Cardiac muscle cell (in vitro differentiated cells and primary cell): ENCODE data around the gene CPED1. TPM values are rescaled to one million over a fixed set of nuclear protein-coding genes. Genes with fewer than 3 reads are reported as not detected.
"Not testable (repeated sequence)": the region's sequence is repeated elsewhere in the genome, so short reads cannot be mapped to it uniquely, and the experiment has no call there.

Experiments used
- DNase-seq, 2 donors: peaks; one replicate each; pipeline versions ENCODE4 v3.0.0 to v3.0.0-alpha.2; 2010 to 2017; ENCODE audit warnings: low read depth in 1 of 2, low spot score in 1 of 2
- H3K27ac ChIP-seq: fragments of 200-600 bp; sonication (generic); 2 replicates; pipeline ENCODE4 v1.5.1; 2016
- H3K27me3 ChIP-seq: fragments of 200-600 bp; sonication (generic); 2 replicates; pipeline ENCODE4 v1.6.0; 2016; ENCODE audit warnings: control low read depth
- H3K36me3 ChIP-seq: fragments of 200-600 bp; sonication (generic); 2 replicates; pipeline ENCODE4 v1.5.1; 2016; ENCODE audit warnings: control low read depth
- H3K4me1 ChIP-seq: fragments of 200-600 bp; sonication (generic); 2 replicates; pipeline ENCODE4 v1.8.1; 2017; ENCODE audit warnings: low read depth, mild to moderate bottlenecking, mixed run types
- H3K4me3 ChIP-seq: fragments of 200-600 bp; sonication (generic); 2 replicates; pipeline ENCODE4 v1.5.1; 2016; ENCODE audit warnings: mild to moderate bottlenecking
- H3K9me3 ChIP-seq: fragments of 200-600 bp; sonication (generic); 2 replicates; pipeline ENCODE4 v1.5.1; 2017; ENCODE audit warnings: low read depth, mild to moderate bottlenecking, control low read depth
- CTCF ChIP-seq: IDR thresholded peaks from 2 replicates; pipeline ENCODE4 v1.5.1; 2012; ENCODE audit warnings: low read depth, mild to moderate bottlenecking, low read length
- polyA plus RNA-seq: library from polyadenylated mRNA; unstranded; fragments of >200 nt; fragmentation: Nextera tagmentation; extraction: Ambion mirVana; gene quantifications from 2 replicates; pipeline ENCODE4 v1.2.1, GENCODE V29; 2016
- total RNA-seq: library from RNA; depleted of rRNA; stranded (reverse); fragments of >200 nt; gene quantifications from 2 replicates; pipeline ENCODE4 v1.2.3, GENCODE V29; 2016

Gene CPED1
- total and polyA plus RNA-seq, 2 experiments from 2014 or later = 0.67 to 3.2 TPM

GRCh38 chr7:121182902-121183301 is 194.4 kb downstream of the CPED1 start:
- H3K27me3 ChIP-seq = no peaks in the 10 kb centered on the region
- TF ChIP-seq CTCF = no peak
- no peak overlapping the region for H3K27ac ChIP-seq
- H3K9me3 ChIP-seq = no peaks in the 10 kb centered on the region
- no peaks in the 10 kb centered on the region for H3K36me3 ChIP-seq
- no peaks in the 10 kb centered on the region for H3K4me1 ChIP-seq
- no peak overlapping the region for H3K4me3 ChIP-seq
- DNase-seq = no peak

- not testable (repeated sequence) for H3K9me3 ChIP-seq, H3K27me3 ChIP-seq, DNase-seq, H3K27ac ChIP-seq, H3K36me3 ChIP-seq, H3K4me3 ChIP-seq, H3K4me1 ChIP-seq
Measured at GRCh38 chr7:121183883-121184282, 195.4 kb downstream of the CPED1 start.

GRCh38 chr7:121186746-121187145 is 198.2 kb downstream of the CPED1 start:
- Histone ChIP-seq H3K36me3 (no peaks in the 10 kb centered on the region), H3K27ac (no peak overlapping the region), H3K9me3 (no peaks in the 10 kb centered on the region), H3K27me3 (no peaks in the 10 kb centered on the region), H3K4me1 (no peaks in the 10 kb centered on the region), H3K4me3 (no peak overlapping the region)
- no peak for TF ChIP-seq CTCF
- DNase-seq = no peak

- no peak overlapping the region for H3K4me3 ChIP-seq
- no peaks in the 10 kb centered on the region for H3K36me3 ChIP-seq
- H3K27ac ChIP-seq = no peak overlapping the region
- no peaks in the 10 kb centered on the region for H3K4me1 ChIP-seq
- H3K27me3 ChIP-seq = no peaks in the 10 kb centered on the region
- no peaks in the 10 kb centered on the region for H3K9me3 ChIP-seq
- DNase-seq = no peak
- TF ChIP-seq CTCF = no peak
Measured at GRCh38 chr7:121187222-121187621, 198.7 kb downstream of the CPED1 start.

- DNase-seq = peak in 1 of 2 donors; percentile 29
- no peak overlapping the region for H3K4me3 ChIP-seq
- no peak overlapping the region for H3K27ac ChIP-seq
- TF ChIP-seq CTCF = no peak
- no peaks in the 10 kb centered on the region for H3K36me3 ChIP-seq
- H3K4me1 ChIP-seq = no peaks in the 10 kb centered on the region
- no peaks in the 10 kb centered on the region for H3K27me3 ChIP-seq
- no peaks in the 10 kb centered on the region for H3K9me3 ChIP-seq
Measured at GRCh38 chr7:121187676-121188075, 199.2 kb downstream of the CPED1 start.

GRCh38 chr7:121192834-121193233 is 204.3 kb downstream of the CPED1 start:
- no peak for TF ChIP-seq CTCF
- Histone ChIP-seq H3K4me1 (no peaks in the 10 kb centered on the region), H3K4me3 (no peak overlapping the region), H3K27me3 (no peaks in the 10 kb centered on the region), H3K9me3 (no peaks in the 10 kb centered on the region), H3K36me3 (no peaks in the 10 kb centered on the region), H3K27ac (no peak overlapping the region)
- no peak for DNase-seq
